SKM-1 (cell line): ENCODE measurements around the gene TUBGCP5.

ENCODE experiments used
- DNase-seq: peaks from one replicate; lab custom pipeline; 2025; ENCODE audit not compliant: unreplicated experiment; lab: John Stamatoyannopoulos, UW

Gene TUBGCP5

GRCh38 chr15:22954798-22955543 lies 84.4 kb downstream of the TUBGCP5 start:
- no peak for DNase-seq

- no peak for DNase-seq
Observed at GRCh38 chr15:22954326-22954725, 85.0 kb downstream of the TUBGCP5 start.

GRCh38 chr15:22952796-22953579 lies 86.4 kb downstream of the TUBGCP5 start:
- no peak for DNase-seq

GRCh38 chr15:22951381-22952280 lies 87.7 kb downstream of the TUBGCP5 start:
- no peak for DNase-seq

- no peak for DNase-seq
Observed at GRCh38 chr15:22951031-22951380, 88.4 kb downstream of the TUBGCP5 start.

GRCh38 chr15:22950256-22950990 lies 88.9 kb downstream of the TUBGCP5 start:
- no peak for DNase-seq
